ENCODE measurements around the gene STX8.
A peak's percentile ranks its signal among the peaks of the same experiment; 100 is the strongest.

STX8 gene

GRCh38 chr17:9554715-9555114 is 20.9 kb downstream of the STX8 start:
- DNase-seq, result peak; percentile 17 to 32

GRCh38 chr17:9553596-9553995 is 22.0 kb downstream of the STX8 start:
- no peak for DNase-seq

- DNase-seq, result no peak
Measured at GRCh38 chr17:9553181-9553580, 22.4 kb downstream of the STX8 start.

GRCh38 chr17:9549215-9549614 is 26.4 kb downstream of the STX8 start:
- no peak for DNase-seq

- DNase-seq, result no peak
Measured at GRCh38 chr17:9544221-9544620, 31.4 kb downstream of the STX8 start.

- no peak for DNase-seq
Measured at GRCh38 chr17:9541718-9542117, 33.9 kb downstream of the STX8 start.

- DNase-seq, result no peak
Measured at GRCh38 chr17:9538626-9539025, 37.0 kb downstream of the STX8 start.

GRCh38 chr17:9537177-9537776 is 38.3 kb downstream of the STX8 start:
- DNase-seq, result no peak

GRCh38 chr17:9536061-9536460 is 39.6 kb downstream of the STX8 start:
- DNase-seq, result no peak

- no peak for DNase-seq
Measured at GRCh38 chr17:9533441-9533840, 42.2 kb downstream of the STX8 start.

- DNase-seq, result no peak
Measured at GRCh38 chr17:9532715-9533114, 42.9 kb downstream of the STX8 start.

- DNase-seq, result no peak
Measured at GRCh38 chr17:9531034-9531433, 44.6 kb downstream of the STX8 start.

GRCh38 chr17:9529033-9529700 is 46.5 kb downstream of the STX8 start:
- DNase-seq, result no peak

GRCh38 chr17:9527788-9528187 is 47.8 kb downstream of the STX8 start:
- no peak for DNase-seq

- DNase-seq, result peak; percentile 30 to 40
Measured at GRCh38 chr17:9522074-9522473, 53.5 kb downstream of the STX8 start.

- DNase-seq, result no peak
Measured at GRCh38 chr17:9521062-9521461, 54.6 kb downstream of the STX8 start.

GRCh38 chr17:9520649-9521048 is 55.0 kb downstream of the STX8 start:
- no peak for DNase-seq

GRCh38 chr17:9519583-9520272 is 55.9 kb downstream of the STX8 start:
- DNase-seq, result no peak

GRCh38 chr17:9517396-9517795 is 58.2 kb downstream of the STX8 start:
- no peak for DNase-seq

- no peak for DNase-seq
Measured at GRCh38 chr17:9513266-9513665, 62.4 kb downstream of the STX8 start.

GRCh38 chr17:9512323-9513168 is 63.1 kb downstream of the STX8 start:
- no peak for DNase-seq

GRCh38 chr17:9509236-9509816 is 66.3 kb downstream of the STX8 start:
- DNase-seq, result no peak

GRCh38 chr17:9499041-9499440 is 76.6 kb downstream of the STX8 start:
- no peak for DNase-seq

Measured in NCI-H2081 (cell line).